Stimulated activated CD8-positive, alpha-beta memory T cell treated with anti-CD3 and anti-CD28 coated beads, Interleukin-2, amount 100 ng/mL, for 48 hours (primary cell): ENCODE measurements around the gene FALEC.
"Not testable (repeated sequence)": the region's sequence is repeated elsewhere in the genome, so short reads cannot be mapped to it uniquely, and the experiment has no call there.

Source experiments
- DNase-seq, 2 donors: peaks; one replicate each; pipeline ENCODE4 v3.0.0-alpha.2; 2020; ENCODE audit warnings: low read depth in 2 of 2

The FALEC gene

DNA sequence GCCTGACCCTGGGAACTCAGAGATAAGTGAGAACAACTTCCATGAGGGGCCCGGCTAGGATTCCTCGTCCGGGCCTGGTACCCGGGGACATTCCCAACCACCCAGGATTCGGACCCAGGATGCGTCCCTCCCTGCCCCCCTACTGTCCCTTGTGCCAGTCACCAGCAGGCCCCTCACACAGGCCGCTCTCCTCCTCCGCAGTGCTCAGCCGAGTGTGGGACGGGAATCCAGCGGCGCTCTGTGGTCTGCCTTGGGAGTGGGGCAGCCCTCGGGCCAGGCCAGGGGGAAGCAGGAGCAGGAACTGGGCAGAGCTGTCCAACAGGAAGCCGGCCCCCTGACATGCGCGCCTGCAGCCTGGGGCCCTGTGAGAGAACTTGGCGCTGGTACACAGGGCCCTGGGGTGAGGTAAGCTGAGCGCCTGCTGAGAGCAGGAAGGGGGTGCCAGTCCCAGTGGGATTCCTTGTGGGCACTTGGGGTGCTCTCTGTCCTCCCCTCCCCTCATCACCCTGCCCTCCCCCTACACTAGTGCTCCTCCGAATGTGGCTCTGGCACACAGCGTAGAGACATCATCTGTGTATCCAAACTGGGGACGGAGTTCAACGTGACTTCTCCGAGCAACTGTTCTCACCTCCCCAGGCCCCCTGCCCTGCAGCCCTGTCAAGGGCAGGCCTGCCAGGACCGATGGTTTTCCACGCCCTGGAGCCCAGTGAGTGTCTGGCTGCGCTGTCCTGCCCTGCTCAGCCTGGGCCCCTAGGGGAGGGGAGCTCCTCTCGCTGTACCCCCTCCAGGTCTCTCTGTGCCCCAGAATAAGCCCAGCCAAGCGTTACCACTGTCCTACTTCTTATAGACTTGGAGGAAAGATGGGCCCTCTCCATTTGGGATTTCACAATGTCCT, 43.5 kb downstream of the FALEC start:
- DNase-seq: no peak

DNA sequence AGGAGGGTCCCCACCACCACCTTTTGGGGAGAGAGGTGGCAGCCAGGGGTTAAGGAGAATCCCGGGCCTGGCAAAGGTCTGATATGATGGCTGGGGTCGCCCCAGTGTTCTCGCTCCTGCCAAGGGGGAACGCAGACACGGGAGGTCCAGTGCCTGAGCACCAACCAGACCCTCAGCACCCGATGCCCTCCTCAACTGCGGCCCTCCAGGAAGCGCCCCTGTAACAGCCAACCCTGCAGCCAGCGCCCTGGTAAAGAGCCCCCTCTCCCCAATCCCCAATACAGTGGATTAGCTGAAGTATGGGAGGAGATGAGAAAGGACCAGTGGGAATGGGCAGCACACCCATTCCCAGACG, 44.1 kb downstream of the FALEC start:
- no peak for DNase-seq

DNA sequence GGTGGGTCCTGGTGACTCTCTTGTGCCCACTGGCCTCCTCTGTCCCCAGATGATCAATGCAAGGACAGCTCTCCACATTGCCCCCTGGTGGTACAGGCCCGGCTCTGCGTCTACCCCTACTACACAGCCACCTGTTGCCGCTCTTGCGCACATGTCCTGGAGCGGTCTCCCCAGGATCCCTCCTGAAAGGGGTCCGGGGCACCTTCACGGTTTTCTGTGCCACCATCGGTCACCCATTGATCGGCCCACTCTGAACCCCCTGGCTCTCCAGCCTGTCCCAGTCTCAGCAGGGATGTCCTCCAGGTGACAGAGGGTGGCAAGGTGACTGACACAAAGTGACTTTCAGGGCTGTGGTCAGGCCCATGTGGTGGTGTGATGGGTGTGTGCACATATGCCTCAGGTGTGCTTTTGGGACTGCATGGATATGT, 44.5 kb downstream of the FALEC start:
- DNase-seq: peak; percentile 57 to 63

DNA sequence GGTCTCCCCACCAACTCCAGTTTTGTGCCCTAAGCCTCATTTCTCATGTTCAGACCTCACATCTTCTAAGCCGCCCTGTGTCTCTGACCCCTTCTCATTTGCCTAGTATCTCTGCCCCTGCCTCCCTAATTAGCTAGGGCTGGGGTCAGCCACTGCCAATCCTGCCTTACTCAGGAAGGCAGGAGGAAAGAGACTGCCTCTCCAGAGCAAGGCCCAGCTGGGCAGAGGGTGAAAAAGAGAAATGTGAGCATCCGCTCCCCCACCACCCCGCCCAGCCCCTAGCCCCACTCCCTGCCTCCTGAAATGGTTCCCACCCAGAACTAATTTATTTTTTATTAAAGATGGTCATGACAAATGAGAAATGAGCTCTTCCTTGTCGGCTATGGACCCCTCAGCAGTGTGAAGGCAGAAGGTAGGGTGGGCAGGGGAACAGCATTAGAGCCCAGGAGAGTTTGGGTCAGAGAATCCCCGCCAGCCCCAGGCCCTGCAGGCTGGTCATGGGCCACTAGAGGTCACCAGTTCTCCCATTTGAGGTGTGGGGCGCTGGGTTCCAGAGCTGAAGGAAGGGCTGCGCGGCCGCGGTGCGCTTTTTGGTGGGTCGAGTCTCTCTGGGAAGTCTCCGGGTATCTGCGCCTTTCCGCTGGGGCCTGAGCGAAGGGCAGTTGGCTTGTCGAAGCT, 45.2 kb downstream of the FALEC start:
- peak; percentile 83 for DNase-seq

DNA sequence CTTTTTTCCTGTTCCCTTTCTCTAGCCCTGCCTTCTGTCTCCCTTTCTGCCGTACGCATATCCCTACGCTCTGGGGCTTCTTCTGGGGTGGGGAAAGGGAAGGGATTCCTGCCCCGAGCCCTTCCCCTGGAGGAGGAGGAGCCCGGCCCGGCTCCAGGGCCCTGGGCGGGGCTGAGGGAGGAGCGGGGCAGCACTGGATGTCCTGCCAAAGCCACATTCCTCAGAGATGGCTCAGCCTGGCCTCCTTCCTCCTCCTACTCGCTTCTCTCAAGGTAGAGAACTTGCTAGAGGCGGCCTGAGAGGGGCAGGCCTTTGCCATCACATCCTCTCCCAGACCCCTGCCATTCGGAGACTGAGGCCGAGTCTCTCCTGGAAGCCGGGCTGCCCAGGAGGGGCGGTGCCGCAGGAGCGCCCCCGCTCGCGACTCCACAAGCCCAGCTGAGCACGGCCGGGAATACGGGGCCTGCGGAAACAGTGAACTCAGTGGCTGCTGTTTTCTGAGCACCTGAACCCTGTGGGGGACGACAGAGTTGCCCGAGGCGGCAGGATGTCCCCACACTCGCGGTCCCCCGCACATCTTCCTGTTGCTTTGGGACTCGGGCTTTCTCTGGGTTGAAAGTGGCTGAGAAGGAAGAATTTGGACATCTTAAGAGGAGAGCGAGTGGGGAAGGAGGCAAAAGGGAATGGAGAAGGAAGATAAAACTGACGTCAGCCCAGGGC, 45.9 kb downstream of the FALEC start:
- DNase-seq: peak; percentile 51 to 64

DNA sequence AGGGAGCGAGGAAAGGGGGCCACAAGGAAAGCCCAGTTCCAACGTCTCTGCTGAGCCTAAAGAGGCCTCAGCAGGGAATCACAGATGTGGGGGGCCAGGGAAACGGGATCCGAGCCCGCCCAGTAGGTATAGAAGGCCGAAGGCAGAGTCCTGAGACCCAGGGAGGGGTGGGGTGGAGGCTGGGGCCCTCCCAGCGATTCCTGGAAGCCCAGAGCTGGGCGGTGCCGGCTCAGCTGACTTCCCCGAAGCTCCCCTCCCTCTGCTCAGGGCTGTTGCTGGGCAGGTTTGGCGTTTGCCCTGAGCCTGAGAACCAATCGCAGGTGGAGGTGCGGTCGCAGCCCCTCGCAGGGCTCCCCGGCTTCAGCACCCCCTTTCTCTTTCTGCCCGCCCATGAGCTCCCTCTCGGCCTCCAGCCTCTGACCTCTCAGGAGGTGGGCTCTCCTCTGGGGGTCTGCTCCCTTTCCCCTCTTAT, 46.5 kb downstream of the FALEC start:
- DNase-seq: peak; percentile 77 to 88

DNA sequence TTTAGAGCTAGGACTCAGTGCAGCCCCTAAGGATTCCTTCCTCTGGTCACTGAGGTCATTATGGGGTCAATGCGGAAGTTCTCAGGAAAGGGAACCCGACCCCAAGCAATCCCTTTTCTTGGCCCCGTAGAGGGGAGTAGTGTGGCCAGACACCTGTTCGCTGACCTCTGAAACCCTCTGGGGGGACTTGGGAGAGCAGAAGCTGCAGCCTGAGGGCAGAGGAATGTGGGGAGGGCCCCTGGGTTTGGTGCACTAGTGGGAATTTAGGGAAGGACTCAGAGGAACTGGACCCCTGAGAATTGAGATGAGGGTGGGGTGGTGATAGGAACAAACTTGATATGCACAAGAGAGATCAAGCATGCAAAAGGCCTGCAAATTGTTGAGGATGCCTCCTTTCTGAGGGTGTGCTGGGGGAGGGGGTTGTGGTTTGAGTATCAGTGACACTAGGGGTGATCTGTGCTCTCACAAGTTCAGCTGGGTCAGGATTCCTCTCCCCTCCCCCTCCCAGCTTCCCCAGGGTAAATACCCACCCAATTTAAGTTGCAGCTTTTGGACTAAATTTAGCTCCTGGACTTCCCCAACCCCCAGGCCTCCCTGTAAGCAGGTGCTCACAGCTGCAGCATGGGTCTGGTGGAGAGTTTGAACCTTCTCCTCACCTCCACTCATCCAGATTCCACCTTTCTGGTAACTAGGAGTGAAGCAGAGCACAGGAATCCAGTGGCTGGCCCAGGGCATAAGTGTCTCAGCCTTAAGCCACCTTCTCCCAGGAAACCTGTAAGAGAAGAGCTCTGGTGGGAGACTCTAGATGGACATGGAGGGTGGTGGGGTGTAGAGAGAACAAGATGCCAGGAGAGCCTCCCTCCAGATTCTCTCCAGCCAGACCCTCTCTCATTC, 47.1 kb downstream of the FALEC start:
- DNase-seq: peak; percentile 66 to 69

DNA sequence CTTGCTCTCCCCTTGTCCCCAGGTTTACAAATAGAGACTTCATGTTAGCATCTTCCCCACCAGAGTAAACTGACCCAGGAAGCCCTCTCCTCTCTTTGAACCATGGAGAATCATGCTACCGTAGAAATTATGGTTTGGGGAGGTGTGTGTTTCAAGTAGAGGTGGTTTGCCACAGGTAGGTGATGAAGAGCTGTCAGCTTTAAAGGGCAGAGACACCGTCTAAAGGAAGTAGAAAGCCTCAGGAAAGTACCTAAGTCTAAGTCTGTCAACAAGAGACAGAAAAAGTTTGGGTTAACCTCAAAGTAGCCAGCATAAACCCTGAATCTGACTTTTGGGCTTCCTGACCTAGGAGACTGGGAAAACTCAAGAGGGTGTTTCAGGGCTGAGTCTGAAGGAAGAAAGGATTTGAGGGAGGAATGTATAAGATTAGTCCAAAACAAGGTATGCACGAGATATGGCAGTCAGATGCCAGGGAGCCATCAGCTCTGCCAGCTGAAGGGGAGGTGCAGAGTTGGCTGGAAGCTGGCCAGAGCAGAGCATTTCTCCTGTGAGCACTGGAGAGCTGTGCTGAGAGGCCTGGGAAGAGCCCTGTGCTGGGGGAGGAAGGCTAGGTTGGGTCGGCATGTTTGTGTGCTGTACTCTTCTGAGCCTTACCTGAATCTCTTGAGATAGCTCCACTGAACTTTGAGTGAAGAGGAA, 47.9 kb downstream of the FALEC start:
- no peak for DNase-seq

DNA sequence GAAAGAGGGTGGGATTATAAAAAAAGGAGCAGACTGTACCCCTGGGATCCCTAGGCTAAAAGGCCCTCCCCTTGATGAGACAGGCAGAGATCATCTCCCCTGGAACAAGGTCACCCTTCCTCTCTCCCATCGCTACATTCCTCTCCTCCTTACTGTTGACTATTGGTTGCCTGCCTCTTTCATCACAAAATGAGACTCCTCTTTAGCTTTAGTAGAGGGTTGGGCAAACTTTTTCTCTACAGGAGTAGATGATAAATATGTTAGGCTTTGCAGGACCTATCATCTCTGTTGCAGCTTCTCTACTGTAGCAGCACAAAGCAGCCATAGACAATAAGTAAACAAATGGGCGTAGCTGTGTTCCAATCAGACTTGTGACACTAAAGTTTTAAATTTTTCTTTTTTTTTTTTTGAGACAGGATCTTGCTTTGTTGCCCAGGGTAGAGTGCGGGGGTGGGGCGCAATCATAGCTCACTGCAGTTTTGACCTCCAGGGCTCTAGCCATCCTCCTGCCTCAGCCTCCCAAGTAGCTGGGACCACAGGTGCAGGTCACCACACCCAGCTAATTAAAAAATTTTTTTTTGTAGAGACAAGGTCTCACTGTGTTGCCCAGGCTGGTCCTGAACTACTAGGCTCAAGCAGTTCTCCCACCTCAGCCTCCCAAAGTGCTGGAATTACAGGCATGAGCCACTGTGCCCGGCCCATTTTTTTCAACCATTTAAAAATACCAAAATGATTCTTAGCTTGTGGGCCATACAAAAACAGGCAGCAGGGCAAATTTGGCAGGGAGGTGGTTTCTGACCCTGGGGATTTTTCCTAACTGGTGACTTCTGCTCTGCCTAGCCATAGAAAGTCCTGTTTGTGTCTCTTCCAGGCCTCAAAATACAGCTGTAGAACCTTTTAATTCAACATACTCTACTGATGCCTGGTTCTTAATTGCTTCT, 48.8 kb downstream of the FALEC start:
- no peak for DNase-seq

DNA sequence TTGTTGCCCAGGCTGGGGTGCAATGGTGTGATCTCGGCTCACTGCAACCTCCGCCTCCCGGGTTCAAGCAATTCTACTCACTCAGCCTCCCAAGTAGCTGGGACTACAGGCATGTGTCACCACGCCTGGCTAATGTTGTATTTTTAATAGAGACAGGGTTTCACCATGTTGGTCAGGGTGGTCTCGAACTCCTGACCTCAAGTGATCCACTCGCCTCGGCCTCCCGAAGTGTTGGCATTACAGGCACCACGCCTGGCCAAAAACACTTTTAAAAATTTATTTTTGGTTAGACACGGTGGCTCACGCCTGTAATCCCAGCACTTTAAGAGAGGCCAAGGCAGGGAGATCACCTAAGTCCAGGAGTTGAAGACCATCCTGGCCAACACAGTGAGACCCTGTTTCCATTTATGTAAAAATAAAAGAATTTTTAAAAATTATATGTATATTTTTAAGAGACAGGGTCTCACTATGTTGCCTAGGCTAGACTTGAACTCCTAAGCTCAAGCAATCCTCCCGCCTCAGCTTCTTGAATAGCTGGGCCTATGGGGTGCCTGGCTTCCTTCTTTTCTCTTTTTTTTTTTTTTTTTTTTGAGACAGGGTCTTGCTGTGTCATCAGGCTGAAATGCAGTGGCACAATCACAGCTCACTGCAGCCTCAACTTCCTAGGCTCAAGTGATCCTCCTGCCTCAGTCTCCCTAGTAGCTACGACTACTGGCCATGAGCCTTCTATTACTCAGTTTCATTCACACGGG, 49.9 kb downstream of the FALEC start:
- DNase-seq: not testable (repeated sequence)

DNA sequence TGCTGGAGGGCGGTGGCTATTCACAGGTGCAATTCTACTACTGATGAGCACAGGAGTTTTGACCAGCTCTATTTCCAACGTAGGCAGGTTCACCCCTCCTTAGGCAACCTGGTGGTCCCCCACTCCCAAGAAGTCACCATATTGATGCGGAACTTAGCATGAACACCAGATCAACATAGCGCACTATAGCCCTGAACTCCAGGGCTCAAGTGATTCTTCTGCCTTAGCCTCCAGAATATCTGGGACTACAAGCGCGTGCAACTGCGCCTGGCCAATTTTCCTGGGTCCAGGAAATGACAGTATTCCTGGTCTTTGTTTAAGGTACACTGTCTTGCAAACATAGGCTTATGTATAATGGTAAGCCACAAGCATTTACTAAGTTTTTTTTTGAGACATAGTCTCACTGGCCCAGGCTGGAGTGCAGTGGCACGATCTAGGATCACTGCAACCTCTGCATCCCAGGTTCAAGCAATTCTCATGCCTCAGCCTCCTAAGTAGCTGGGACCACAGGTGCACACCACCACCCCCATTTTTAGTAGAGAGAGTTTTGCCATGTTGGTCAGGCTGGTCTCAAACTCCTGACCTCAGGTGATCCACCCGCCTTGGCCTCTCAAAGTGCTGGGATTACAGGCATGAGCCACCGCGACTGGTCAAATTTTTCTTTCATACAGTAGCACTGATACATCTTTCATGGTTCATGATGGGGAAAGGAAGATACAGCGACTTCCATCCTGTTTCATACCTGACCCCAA, 51.2 kb downstream of the FALEC start:
- no peak for DNase-seq

DNA sequence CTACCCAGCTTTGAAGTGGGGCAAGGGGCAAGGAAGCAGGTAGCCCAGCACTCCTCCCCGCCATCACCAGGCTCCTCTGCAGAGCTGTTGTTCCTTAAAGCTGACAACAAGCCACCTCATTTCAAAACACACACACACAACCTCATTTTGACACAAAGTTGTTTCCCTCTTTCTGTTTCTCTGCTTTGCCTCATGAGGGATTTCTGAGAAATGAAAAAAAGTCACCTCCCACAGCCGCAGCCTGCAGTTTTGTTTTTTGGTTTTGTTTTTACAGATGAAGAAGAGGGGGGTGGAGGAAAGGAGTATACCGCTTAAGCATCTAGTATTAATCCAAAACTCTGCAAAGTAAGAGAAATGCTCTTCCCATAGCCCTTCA, 51.8 kb downstream of the FALEC start:
- DNase-seq: no peak

DNA sequence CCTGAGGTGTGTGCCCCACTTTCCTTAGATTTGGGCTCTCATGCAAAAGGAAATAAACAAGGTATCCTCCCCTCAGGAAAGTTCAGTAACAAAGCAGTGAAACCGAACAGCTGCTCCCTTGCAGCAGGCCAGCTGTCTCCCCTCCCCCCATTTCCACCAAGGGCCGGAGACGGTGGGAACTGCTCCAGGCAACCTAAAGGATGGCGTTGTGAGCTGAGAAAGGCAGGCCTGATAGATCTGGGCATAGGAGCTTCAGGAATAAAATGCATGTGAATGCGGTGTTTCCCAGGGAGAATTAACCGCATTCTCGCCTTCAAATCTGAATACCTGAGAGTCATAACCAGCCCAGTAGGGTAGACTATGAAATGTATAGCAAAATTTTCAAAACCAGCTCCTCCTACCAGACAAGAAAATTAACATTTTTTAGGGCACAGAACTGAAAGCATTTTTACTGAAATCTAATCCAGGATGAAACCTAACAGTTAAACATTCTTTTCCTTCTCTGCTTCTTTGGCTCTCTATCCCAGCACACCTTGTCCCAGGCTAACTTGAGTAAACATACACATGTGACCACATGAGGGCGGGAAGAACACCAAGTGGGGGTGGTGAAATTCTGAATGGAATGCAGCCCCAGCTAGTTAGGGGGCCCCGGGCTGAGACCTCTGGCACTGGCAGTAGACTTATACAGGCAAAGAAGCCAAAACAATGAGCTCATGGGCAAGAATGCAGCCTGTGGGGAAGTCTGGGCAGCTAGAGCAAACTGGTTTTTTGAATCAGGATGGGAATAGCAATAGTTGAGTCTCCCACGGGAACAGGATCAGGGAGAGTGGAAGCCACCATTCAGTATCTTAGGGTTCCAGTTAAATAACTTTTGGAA, 52.4 kb downstream of the FALEC start:
- no peak for DNase-seq

DNA sequence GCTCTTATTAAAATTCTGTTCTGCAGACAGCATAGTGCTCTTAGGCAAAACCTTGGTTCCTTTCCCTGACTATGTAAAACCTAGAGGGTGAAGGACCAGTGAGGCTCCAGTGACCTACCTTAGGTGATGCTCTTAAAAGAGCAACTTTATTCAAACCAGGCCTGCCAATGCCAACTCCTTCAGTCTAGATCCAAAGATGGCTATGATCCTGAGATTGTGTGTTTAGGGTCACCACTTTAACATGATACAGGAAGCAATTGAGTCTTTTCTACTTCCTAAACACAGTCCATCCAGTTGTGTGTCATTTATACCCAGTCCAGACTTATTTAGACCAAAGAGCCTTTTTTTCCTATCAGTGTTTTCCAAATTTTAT, 53.0 kb downstream of the FALEC start:
- no peak for DNase-seq

DNA sequence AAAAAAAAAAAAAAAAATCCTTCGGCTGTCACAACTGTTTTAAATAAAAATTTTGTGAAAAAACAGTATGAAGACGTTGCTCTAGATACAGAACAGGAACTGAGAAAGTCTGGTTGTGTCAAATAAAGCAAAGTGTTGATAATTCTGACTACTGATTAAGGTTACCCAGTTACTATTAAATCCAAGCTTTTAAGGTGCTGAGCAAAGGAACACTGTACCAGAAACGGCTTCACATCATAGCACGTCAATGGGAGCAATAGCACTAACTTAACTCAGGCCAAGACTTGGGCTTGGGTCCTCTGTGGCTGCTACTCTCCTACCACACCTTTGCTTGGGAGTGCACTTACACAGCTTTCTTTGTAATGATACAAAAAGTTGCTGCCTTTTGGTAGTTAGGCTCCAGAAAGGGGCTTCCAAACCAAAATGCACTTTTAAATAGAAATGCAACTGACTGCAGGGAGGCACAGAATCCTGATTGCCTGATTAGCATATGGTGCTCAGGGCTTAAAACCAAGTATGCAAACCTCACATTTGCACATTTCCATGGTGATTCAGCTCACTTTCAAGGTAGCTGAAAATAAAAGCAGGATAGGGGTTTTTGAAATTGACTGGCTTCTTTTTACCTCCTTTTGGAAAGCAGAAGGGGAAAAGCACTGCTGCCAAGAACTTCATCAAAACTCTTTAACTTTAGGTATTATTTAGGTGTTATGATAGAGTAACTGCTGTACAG, 57.5 kb downstream of the FALEC start:
- DNase-seq: no peak

DNA sequence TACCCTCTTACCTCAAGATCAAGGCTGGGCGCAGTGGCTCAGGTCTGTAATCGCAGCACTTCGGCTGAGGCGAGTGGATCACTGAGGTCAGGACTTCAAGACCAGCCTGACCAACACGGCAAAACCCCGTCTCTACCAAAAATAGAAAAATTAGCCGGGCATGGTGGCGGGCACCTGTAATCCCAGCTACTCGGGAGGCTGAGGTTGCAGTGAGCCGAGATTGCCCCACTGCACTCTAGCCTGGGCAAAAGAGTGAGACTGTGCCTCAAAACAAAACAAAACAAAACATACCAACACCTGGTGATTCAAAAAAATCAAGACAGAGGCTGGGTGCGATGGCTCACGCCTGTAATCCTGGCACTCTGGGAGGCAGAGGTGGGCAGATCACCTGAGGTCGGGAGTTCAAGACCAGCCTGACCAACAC, 58.1 kb downstream of the FALEC start:
- DNase-seq: not testable (repeated sequence)
